GM21825 (cell line): ENCODE data around the gene CIAO2A.

Source experiments
- ATAC-seq: cut with Tn5 transposase; IDR thresholded peaks from one replicate; pipeline ENCODE4 v1.9.1; 2021; ENCODE audit warnings: mild to moderate bottlenecking, moderate library complexity; ENCODE audit not compliant: unreplicated experiment

CIAO2A gene

DNA sequence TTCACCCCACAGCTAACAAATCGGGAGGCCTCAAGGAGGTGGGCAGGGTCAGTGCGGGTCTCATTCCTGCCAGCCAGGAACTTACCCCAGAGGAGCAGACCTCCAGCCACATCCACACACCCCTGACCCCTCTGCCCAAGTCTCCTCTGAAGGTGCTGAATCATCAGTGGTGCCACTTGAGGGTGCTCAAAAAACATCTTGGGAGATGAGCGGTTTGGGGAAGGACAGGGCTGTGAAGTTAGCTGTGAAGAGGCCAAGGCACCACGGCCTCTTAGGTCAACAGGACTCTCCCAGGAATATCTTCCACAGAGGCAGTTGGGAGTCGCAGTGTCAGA lies 48.6 kb downstream of the CIAO2A start:
- ATAC-seq, result no peak

DNA sequence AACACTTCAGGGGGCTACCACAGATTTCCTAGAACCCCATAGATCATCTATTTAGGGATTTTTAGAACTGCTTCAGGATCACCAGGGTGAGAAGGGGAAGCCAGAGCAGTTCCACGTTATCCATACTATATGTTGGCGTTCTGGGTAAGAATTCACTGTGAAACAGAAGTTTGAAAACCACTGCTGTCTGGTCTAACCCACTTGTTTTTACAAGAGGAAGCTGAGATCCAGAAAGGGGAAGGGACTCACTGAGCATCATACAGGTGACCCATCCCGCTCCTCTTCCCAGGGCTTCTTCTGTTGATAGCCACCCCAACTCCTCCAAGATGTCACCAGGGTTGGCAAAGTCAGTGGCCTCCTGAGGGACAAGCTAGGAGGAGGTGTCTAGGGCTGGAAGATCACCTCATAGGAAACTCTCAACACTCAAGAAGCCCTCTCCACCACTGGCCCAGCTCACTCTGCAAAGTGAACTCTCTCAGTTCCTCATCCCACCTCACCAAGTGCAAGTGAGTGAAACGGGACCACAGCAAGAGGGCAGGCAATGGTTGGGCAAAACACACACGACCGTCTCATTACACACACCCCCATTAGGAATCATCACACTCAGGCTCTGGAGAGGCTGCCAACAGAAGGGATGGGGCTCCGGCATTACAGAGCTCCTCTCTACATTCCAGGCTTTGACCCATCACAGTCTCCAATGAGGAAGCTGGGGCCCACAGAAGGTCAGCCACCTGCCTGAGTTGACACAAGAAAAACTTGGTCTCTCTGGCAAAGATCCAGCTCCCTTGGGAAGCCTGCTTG lies 49.1 kb downstream of the CIAO2A start:
- no peak for ATAC-seq

DNA sequence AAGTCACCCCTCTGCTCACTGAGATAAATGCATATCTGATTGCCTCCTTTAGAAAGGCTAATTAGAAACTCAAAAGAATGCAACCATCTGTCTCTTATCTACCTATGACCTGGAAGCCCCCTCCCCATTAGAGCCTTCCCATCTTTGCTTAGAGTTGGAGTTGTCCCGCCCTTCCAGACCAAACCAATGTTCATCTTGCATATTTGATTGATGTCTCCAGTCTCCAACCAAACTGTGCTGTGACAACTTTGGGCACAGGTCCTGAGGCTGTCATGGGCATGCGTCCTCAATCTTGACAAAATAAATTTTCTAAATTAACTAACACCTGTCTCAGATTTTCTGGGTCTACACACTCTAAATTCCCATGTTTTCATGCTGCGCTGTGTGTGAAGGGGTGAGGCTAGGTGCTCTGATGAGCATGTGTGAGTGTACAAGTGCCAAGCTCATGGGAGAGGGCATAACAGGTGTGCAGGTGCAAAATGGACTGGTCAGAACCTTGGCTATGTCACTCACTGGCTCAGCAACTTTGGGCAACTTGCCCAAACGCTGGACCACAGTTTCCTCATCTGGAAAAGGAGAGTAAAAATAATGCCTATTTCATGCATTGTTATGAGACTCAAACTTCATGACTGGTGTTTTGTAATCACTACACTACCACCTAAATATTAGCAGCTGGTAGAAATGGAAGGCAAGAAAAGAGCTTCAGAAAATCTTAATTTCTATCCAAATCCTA lies 54.6 kb downstream of the CIAO2A start:
- ATAC-seq, result no peak

GRCh38 chr15:64037966-64038365 lies 55.7 kb downstream of the CIAO2A start:
- ATAC-seq, result no peak

DNA sequence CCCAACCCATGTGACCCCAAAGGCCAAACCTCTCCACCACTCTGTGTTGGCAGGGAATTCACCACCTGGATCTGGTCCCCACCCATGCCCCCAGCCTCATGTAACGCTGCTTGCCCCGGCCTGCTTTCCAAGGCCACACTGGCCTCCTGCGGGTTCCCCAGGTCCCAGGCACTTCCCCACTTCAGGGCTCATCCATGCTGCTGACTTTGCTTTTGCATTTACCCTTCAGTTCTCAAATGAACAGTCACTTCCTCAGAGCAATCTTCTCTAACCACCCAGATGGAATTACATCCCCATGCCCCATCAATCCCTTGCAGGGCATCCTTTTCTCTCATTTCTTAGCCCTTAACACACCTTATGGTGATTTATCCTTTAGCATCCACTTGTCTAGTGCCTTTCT lies 56.5 kb downstream of the CIAO2A start:
- no peak for ATAC-seq

DNA sequence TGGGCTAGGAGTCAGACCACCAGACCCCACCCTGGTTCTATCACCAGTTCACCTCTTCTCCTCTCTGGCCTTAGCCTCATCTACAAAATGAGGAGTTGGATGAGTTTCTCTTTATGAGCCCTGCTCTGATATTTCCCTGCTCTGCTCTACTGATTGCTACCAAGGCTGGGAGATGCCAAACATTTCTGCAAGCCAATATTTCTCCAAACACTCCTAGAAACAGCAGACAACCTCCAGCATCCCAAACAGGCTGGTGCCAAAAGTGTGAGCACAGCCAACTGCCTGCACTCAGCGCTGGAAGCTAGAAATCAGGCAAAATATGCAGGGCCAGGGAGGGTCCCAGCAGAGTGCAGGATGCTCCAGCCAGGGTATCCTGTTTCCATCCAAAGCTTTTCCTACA lies 58.1 kb downstream of the CIAO2A start:
- no peak for ATAC-seq

DNA sequence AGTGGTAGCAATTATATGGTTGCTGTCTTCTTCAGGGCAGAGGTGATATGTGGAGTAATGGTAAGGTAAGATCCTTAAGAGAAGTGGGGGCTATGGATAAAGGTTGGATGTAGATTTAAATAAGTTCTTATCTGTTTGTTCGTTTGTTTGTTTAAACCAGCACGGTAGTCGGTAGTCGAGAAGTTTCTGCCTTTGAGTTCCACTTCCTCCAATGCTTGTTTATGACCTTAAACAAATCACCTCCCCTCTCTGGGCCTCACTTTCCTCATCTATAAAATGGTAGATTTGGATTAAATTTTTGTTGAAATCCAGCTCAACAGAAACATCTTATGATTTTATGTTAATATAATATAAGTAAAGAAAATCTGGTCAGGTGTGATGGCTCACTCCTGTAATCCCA lies 59.1 kb downstream of the CIAO2A start:
- no peak for ATAC-seq

- no peak for ATAC-seq
These were observed 61.3 kb downstream of the CIAO2A start for GRCh38 chr15:64032329-64032728.

DNA sequence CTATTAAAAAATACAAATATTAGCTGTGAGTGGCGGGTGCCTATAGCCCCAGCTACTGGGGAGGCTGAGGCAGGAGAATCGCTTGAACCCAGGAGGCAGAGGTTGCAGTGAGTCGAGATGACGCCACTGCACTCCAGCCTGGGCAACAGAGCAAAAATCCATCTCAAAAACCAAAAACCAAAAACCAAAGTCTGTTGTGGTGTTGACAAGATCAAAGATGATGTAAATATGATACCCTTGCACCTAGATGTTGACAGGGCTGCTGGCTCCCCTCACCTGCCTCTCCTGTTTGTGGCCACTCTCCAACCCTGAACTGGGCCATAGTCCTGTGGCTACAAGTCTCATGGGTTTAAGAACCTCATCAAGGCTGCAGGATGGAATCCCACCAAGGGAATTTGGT lies 63.5 kb downstream of the CIAO2A start:
- ATAC-seq, result no peak

- no peak for ATAC-seq
These were observed 64.0 kb downstream of the CIAO2A start for GRCh38 chr15:64029633-64030032.

DNA sequence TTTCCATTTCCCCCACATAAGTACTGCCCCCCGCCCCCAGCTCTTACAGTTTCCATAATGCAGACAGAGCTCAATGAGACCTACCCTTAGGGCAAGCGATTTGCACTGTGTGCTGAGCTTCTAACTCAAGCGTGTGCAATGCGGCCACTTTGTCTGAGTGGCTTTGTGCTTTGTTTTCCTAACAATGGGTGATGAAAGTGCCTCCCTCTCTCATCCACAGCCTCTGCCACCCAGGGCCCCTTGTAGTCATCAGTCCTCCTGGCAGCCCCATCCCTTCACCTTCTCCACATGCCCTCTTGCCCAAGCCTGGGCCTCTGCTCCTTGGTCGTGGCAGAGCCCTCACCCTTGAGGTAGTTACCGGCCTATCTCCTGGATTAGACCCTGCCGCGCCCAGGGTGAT lies 64.5 kb downstream of the CIAO2A start:
- ATAC-seq, result no peak

DNA sequence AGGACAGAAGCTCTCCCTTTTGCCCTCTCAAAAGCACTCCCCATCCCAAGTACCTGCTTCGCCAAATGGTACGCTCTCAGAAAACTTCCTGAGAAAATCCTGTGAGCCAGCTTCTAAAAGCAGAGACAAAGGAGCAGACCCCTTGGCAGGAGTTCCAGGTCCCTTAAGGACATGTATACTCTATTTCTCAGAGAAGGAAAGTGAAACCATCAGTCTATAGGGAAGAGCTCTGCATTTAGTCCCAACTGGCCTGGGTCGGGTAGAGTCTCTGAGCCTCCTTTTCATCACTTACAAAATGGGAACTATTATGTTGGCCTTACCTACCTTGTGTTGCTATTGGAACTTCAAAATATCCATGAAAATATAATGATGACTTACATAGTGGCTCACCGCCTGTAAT lies 67.0 kb downstream of the CIAO2A start:
- ATAC-seq, result no peak

GRCh38 chr15:64024172-64025050 lies 69.2 kb downstream of the CIAO2A start:
- no peak for ATAC-seq

- ATAC-seq, result no peak
These were observed 70.4 kb downstream of the CIAO2A start for GRCh38 chr15:64023220-64023619.

GRCh38 chr15:64022571-64022970 lies 71.1 kb downstream of the CIAO2A start:
- no peak for ATAC-seq
